Neuronal stem cell (in vitro differentiated cells): Measurements from ENCODE around the gene ADD1.

Experiments
- DNase-seq: peaks from one replicate; pipeline ENCODE4 v3.0.0-alpha.2; 2013; ENCODE audit warnings: low spot score
- H2AFZ ChIP-seq: one replicate; pipeline ENCODE4 v1.6.1; 2013; ENCODE audit warnings: mild to moderate bottlenecking, low read length, inconsistent platforms
- H2AK5ac ChIP-seq: 2 replicates; pipeline ENCODE4 v1.6.1; 2013; ENCODE audit warnings: low read depth, mild to moderate bottlenecking, inconsistent platforms, low read length, moderate library complexity, mixed read lengths
- H2BK120ac ChIP-seq: 2 replicates; pipeline ENCODE4 v1.6.1; 2013; ENCODE audit warnings: low read depth, mild to moderate bottlenecking, inconsistent platforms, low read length, moderate library complexity, mixed read lengths
- H2BK12ac ChIP-seq: one replicate; pipeline ENCODE4 v1.6.1; 2013; ENCODE audit warnings: low read length, inconsistent platforms
- H2BK15ac ChIP-seq: 2 replicates; pipeline ENCODE4 v1.6.1; 2013; ENCODE audit warnings: mild to moderate bottlenecking, low read length, inconsistent platforms, mixed read lengths
- H2BK5ac ChIP-seq: one replicate; pipeline ENCODE4 v1.6.1; 2013; ENCODE audit warnings: inconsistent platforms, mild to moderate bottlenecking, low read length, moderate library complexity
- H3K14ac ChIP-seq: one replicate; pipeline ENCODE4 v1.6.1; 2013; ENCODE audit warnings: low read length, inconsistent platforms
- H3K18ac ChIP-seq: 2 replicates; pipeline ENCODE4 v1.6.1; 2013; ENCODE audit warnings: low read length, inconsistent platforms
- H3K23ac ChIP-seq: 2 replicates; pipeline ENCODE4 v1.6.1; 2013; ENCODE audit warnings: low read depth, mild to moderate bottlenecking, mixed read lengths, low read length, inconsistent platforms; ENCODE audit not compliant: poor library complexity
- H3K27ac ChIP-seq: replicated peaks from 3 replicates; pipeline ENCODE4 v1.5.1; 2013; ENCODE audit warnings: low read length, inconsistent platforms
- H3K27me3 ChIP-seq, 3 experiments: 2 replicates each; pipeline ENCODE4 v1.6.1; 2013; ENCODE audit warnings: low read length in 3 of 3, mild to moderate bottlenecking in 2 of 3, inconsistent platforms in 1 of 3, low read depth in 1 of 3, mixed read lengths in 1 of 3, moderate library complexity in 1 of 3; ENCODE audit not compliant: control insufficient read depth in 3 of 3, insufficient read depth in 3 of 3
- H3K36me3 ChIP-seq, 2 donors: replicated peaks in 1 of 2; 2 replicates each; pipeline ENCODE4 v1.6.1; 2013; ENCODE audit warnings: low read length in 2 of 2; ENCODE audit not compliant: control insufficient read depth in 2 of 2, insufficient read depth in 2 of 2
- H3K4ac ChIP-seq: 2 replicates; pipeline ENCODE4 v1.6.1; 2013; ENCODE audit warnings: inconsistent platforms, mild to moderate bottlenecking, low read length, moderate library complexity
- H3K4me1 ChIP-seq, 2 donors: 1 replicate in 1 of 2; 2 replicates in 1 of 2; pipeline ENCODE4 v1.6.1; 2013; ENCODE audit warnings: low read length in 2 of 2, low read depth in 1 of 2; ENCODE audit not compliant: control insufficient read depth in 2 of 2, insufficient read depth in 1 of 2
- H3K4me2 ChIP-seq: one replicate; pipeline ENCODE4 v1.6.1; 2013; ENCODE audit warnings: mild to moderate bottlenecking, low read length, inconsistent platforms; ENCODE audit not compliant: insufficient read depth, poor library complexity, severe bottlenecking
- H3K4me3 ChIP-seq, 2 donors: 2 replicates each; pipeline ENCODE4 v1.5.1; 2013; ENCODE audit warnings: low read length in 2 of 2, mild to moderate bottlenecking in 2 of 2, inconsistent platforms in 1 of 2, moderate library complexity in 1 of 2
- H3K79me1 ChIP-seq: one replicate; pipeline ENCODE4 v1.6.1; 2013; ENCODE audit warnings: low read depth, mild to moderate bottlenecking, inconsistent platforms, low read length, moderate library complexity
- H3K9ac ChIP-seq: one replicate; pipeline ENCODE4 v1.6.1; 2013; ENCODE audit warnings: mild to moderate bottlenecking, low read depth, low read length, inconsistent platforms; ENCODE audit not compliant: poor library complexity
- H3K9me3 ChIP-seq, 2 donors: replicated peaks in 1 of 2; 2 replicates each; pipeline versions ENCODE3 to v1.6.1; 2013; ENCODE audit warnings: low read length in 2 of 2, mild to moderate bottlenecking in 2 of 2, inconsistent platforms in 1 of 2, low read depth in 1 of 2, mixed read lengths in 1 of 2, moderate library complexity in 1 of 2; ENCODE audit not compliant: control insufficient read depth in 2 of 2, insufficient read depth in 1 of 2
- H4K8ac ChIP-seq: one replicate; pipeline ENCODE4 v1.6.1; 2013; ENCODE audit warnings: low read depth, mild to moderate bottlenecking, inconsistent platforms, low read length, moderate library complexity
- H4K91ac ChIP-seq: one replicate; pipeline ENCODE4 v1.6.1; 2013; ENCODE audit warnings: low read length, low read depth, mild to moderate bottlenecking, inconsistent platforms; ENCODE audit not compliant: poor library complexity
- WGBS, 2 donors: extraction: QIAGEN DNeasy Blood & Tissue Kit; methylation state at CpG; one replicate each; pipeline ENCODE4 v1.1.7; 2013; ENCODE audit warnings: missing lambda C conversion rate in 2 of 2, mixed read lengths in 1 of 2; ENCODE audit not compliant: insufficient read length in 2 of 2, insufficient replicate concordance in 1 of 2; ENCODE audit errors: extremely low coverage in 2 of 2; 5-methylcytosine and 5-hydroxymethylcytosine counted together

The ADD1 gene

DNA sequence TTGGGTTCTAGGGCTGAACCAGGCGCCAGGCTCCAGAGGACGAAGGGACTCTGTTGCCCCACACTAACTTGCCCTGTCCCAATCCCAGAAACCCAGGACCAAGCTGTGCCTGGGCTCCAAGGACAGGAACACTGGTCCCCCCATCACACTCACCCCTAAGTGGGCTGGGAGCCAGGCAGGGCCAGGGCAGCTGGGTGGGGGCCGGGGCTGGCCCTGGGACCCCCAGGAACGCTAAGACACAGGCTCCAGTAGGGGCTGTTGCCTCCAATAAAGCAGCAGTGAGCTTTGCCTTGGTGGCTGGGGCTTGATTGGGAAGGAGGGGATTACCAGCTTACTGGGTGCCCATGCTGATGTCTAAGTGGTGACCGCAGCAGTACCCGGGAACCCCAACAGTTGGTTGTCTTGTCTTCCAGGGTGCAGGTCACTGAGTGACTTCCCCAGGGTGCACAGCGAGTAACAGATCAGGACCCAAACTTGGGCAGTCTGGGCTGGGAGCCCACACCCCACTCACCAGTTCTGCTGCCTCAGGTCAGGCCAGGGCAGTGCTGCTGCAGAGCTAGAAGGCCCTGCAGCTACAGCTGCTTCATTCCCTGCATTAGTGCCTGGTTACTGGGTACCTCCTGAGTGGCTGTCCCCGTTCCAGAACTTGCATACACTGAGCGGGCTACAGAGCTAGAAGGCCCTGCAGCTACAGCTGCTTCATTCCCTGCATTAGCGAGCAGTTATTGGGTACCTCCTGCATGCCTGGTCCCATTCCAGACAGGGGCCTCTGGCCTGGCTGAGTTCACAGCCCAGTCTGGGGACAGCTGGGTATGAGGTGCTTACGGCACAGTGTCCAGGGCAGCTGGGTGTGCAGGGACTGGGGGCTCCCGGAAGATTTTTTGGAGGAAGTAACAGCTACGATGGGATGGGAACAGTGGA, 9.4 kb upstream of the ADD1 start:
- no peaks in the 10 kb centered on the region for H3K9me3 ChIP-seq
- H2BK5ac ChIP-seq = no peak overlapping the region
- no peak for DNase-seq
- peaks cover 24 to 54% of the 10 kb centered on the region in 2 donors for H3K36me3 ChIP-seq
- no peak overlapping the region for H2BK15ac ChIP-seq
- no peak overlapping the region for H4K91ac ChIP-seq
- peaks cover 2% of the 10 kb centered on the region for H3K79me1 ChIP-seq
- no peak overlapping the region for H2BK12ac ChIP-seq
- H4K8ac ChIP-seq = no peak overlapping the region
- H2AK5ac ChIP-seq = no peak overlapping the region
- H3K4ac ChIP-seq = no peak overlapping the region
- no peak overlapping the region for H3K18ac ChIP-seq
- H3K27me3 ChIP-seq = no peaks in the 10 kb centered on the region
- H3K4me3 ChIP-seq = peak overlapping the region in 1 of 2 donors; percentile 3
- no peak overlapping the region for H2BK120ac ChIP-seq
- peaks cover 6 to 12% of the 10 kb centered on the region in 2 donors for H3K4me1 ChIP-seq
- no CpG with 5 or more reads among the region's 13 CpGs for WGBS, 2 donors
- peak overlapping the region; percentile 24 for H3K9ac ChIP-seq
- no peak overlapping the region for H3K27ac ChIP-seq
- H3K4me2 ChIP-seq = no peak overlapping the region
- H2AFZ ChIP-seq = no peak overlapping the region
- no peak overlapping the region for H3K23ac ChIP-seq
- H3K14ac ChIP-seq = no peak overlapping the region

- H2AK5ac ChIP-seq = no peak overlapping the region
- no peak for DNase-seq
- H2BK12ac ChIP-seq = no peak overlapping the region
- no peak overlapping the region for H3K4me3 ChIP-seq
- no peak overlapping the region for H3K4me2 ChIP-seq
- H2AFZ ChIP-seq = no peak overlapping the region
- peaks cover 19 to 40% of the 10 kb centered on the region in 2 donors for H3K36me3 ChIP-seq
- no peak overlapping the region for H2BK120ac ChIP-seq
- no CpG with 5 or more reads among the region's 8 CpGs for WGBS, 2 donors
- H3K14ac ChIP-seq = no peak overlapping the region
- H3K9me3 ChIP-seq = no peaks in the 10 kb centered on the region
- H4K8ac ChIP-seq = no peak overlapping the region
- H2BK5ac ChIP-seq = peak overlapping the region; percentile 7
- peaks cover 6 to 12% of the 10 kb centered on the region in 2 donors for H3K4me1 ChIP-seq
- H3K23ac ChIP-seq = no peak overlapping the region
- no peak overlapping the region for H2BK15ac ChIP-seq
- H3K4ac ChIP-seq = no peak overlapping the region
- no peaks in the 10 kb centered on the region for H3K27me3 ChIP-seq
- H4K91ac ChIP-seq = no peak overlapping the region
- peaks cover 2% of the 10 kb centered on the region for H3K79me1 ChIP-seq
- H3K9ac ChIP-seq = no peak overlapping the region
- H3K18ac ChIP-seq = no peak overlapping the region
- H3K27ac ChIP-seq = no peak overlapping the region
Measured at GRCh38 chr4:2835978-2836377, 7.7 kb upstream of the ADD1 start.

GRCh38 chr4:2836391-2836859, 7.2 kb upstream of the ADD1 start:
- H3K9ac ChIP-seq = peak overlapping the region; percentile 63
- H3K36me3 ChIP-seq = peaks cover 15 to 35% of the 10 kb centered on the region in 2 donors
- H2BK120ac ChIP-seq = no peak overlapping the region
- H3K14ac ChIP-seq = no peak overlapping the region
- no peak overlapping the region for H4K91ac ChIP-seq
- DNase-seq = no peak
- H2AK5ac ChIP-seq = no peak overlapping the region
- peak overlapping the region; percentile 7 for H2BK5ac ChIP-seq
- no peak overlapping the region for H2AFZ ChIP-seq
- H3K4ac ChIP-seq = no peak overlapping the region
- no CpG with 5 or more reads among the region's 5 CpGs for WGBS, 2 donors
- peaks cover 2% of the 10 kb centered on the region for H3K79me1 ChIP-seq
- no peak overlapping the region for H2BK12ac ChIP-seq
- H3K23ac ChIP-seq = no peak overlapping the region
- no peak overlapping the region for H2BK15ac ChIP-seq
- no peak overlapping the region for H3K27ac ChIP-seq
- H3K4me1 ChIP-seq = peaks cover 6 to 12% of the 10 kb centered on the region in 2 donors
- no peaks in the 10 kb centered on the region for H3K9me3 ChIP-seq
- H3K4me3 ChIP-seq = no peak overlapping the region
- H3K4me2 ChIP-seq = no peak overlapping the region
- no peaks in the 10 kb centered on the region for H3K27me3 ChIP-seq
- no peak overlapping the region for H4K8ac ChIP-seq
- H3K18ac ChIP-seq = no peak overlapping the region

DNA sequence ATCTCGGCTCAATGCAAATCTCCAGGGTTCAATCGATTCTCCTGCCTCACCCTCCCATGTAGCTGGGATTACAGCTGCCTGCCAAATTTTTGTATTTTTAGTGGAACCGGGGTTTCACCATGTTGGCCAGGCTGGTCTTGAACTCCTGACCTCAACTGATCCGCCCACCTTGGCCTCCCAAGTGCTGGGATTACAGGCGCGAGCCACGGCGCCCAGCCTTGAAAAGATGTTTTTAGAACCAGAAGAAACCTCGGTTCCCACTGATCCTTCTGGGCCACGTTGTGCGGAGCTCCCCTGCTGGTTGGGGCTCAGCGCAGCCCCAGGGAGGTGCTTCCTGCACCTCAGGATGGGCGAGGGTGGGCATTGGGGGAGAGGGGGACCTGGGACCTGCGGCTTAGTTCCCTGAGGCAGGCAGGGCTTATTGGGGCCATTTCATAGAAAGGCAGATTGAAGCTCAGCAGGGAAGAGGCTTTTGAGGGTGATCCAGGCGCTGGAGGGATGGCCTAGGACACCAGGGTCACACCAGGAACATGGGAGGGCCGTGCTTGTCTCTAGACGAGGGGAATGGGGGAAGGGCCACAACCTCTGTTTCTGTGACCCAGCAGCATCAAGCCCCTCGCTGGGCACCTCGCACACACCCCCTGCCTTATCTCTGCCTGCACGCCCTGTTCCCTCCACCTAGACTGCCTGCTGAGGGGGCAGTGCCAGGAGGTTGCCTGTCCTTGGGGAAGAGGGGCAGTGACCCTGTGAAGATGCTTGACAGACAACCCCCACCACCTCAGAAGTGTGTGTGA, 6.3 kb upstream of the ADD1 start:
- peaks cover 2% of the 10 kb centered on the region for H3K79me1 ChIP-seq
- no peaks in the 10 kb centered on the region for H3K9me3 ChIP-seq
- peaks cover 6 to 12% of the 10 kb centered on the region in 2 donors for H3K4me1 ChIP-seq
- peak overlapping the region; percentile 16 for H3K9ac ChIP-seq
- no peak overlapping the region for H2BK5ac ChIP-seq
- no peak overlapping the region for H3K4ac ChIP-seq
- H3K14ac ChIP-seq = no peak overlapping the region
- peak overlapping the region; percentile 65 for H2AFZ ChIP-seq
- peak overlapping the region; percentile 31 for H3K18ac ChIP-seq
- no peak overlapping the region for H2BK15ac ChIP-seq
- no peaks in the 10 kb centered on the region for H3K27me3 ChIP-seq
- no CpG with 5 or more reads among the region's 20 CpGs for WGBS, 2 donors
- peak overlapping the region; percentile 16 to 60 for H3K4me3 ChIP-seq
- H2AK5ac ChIP-seq = peak overlapping the region; percentile 71
- H3K27ac ChIP-seq = no peak overlapping the region
- no peak overlapping the region for H2BK12ac ChIP-seq
- H3K36me3 ChIP-seq = peaks cover 9 to 27% of the 10 kb centered on the region in 2 donors
- peak overlapping the region; percentile 76 for H4K8ac ChIP-seq
- DNase-seq = no peak
- H3K4me2 ChIP-seq = no peak overlapping the region
- peak overlapping the region; percentile 97 for H3K23ac ChIP-seq
- H4K91ac ChIP-seq = no peak overlapping the region
- no peak overlapping the region for H2BK120ac ChIP-seq
